CD1c-positive myeloid dendritic cell (primary cell): ENCODE measurements around the gene OPN4.
A peak's percentile ranks its signal among the peaks of the same experiment; 100 is the strongest.

Experiments used
- DNase-seq: peaks from one replicate; pipeline ENCODE4 v3.0.0-alpha.2; 2016; ENCODE audit errors: extremely low spot score

The OPN4 gene

GRCh38 chr10:86699991-86700840, 45.9 kb downstream of the OPN4 start:
- no peak for DNase-seq

- DNase-seq = no peak
Measured at GRCh38 chr10:86700851-86701617, 46.7 kb downstream of the OPN4 start.

- DNase-seq = no peak
Measured at GRCh38 chr10:86703176-86703575, 48.8 kb downstream of the OPN4 start.

GRCh38 chr10:86705139-86705538, 50.8 kb downstream of the OPN4 start:
- DNase-seq = no peak

- DNase-seq = no peak
Measured at GRCh38 chr10:86705905-86706304, 51.6 kb downstream of the OPN4 start.

GRCh38 chr10:86706401-86706841, 52.1 kb downstream of the OPN4 start:
- no peak for DNase-seq

GRCh38 chr10:86706977-86707376, 52.6 kb downstream of the OPN4 start:
- DNase-seq = no peak

GRCh38 chr10:86707505-86707904, 53.2 kb downstream of the OPN4 start:
- DNase-seq = no peak

- DNase-seq = no peak
Measured at GRCh38 chr10:86708068-86708782, 53.9 kb downstream of the OPN4 start.

GRCh38 chr10:86708783-86709380, 54.5 kb downstream of the OPN4 start:
- no peak for DNase-seq

GRCh38 chr10:86709396-86710185, 55.2 kb downstream of the OPN4 start:
- DNase-seq = no peak

GRCh38 chr10:86710987-86711512, 56.7 kb downstream of the OPN4 start:
- DNase-seq = peak; percentile 92

- peak; percentile 30 for DNase-seq
Measured at GRCh38 chr10:86711513-86712316, 57.4 kb downstream of the OPN4 start.

GRCh38 chr10:86712317-86712707, 58.0 kb downstream of the OPN4 start:
- peak; percentile 10 for DNase-seq

GRCh38 chr10:86715156-86715795, 60.9 kb downstream of the OPN4 start:
- no peak for DNase-seq

- no peak for DNase-seq
Measured at GRCh38 chr10:86715836-86716235, 61.5 kb downstream of the OPN4 start.
